TTC549 (cell line): ENCODE data around the gene CNOT1.
"Not testable (repeated sequence)": the region's sequence is repeated elsewhere in the genome, so short reads cannot be mapped to it uniquely, and the experiment has no call there.

Experiments
- FAIRE-seq: peaks from 2 replicates; lab custom pipeline; 2012; peaks lifted over from hg19 to GRCh38; lab: Jason Lieb, UNC

The CNOT1 gene

DNA sequence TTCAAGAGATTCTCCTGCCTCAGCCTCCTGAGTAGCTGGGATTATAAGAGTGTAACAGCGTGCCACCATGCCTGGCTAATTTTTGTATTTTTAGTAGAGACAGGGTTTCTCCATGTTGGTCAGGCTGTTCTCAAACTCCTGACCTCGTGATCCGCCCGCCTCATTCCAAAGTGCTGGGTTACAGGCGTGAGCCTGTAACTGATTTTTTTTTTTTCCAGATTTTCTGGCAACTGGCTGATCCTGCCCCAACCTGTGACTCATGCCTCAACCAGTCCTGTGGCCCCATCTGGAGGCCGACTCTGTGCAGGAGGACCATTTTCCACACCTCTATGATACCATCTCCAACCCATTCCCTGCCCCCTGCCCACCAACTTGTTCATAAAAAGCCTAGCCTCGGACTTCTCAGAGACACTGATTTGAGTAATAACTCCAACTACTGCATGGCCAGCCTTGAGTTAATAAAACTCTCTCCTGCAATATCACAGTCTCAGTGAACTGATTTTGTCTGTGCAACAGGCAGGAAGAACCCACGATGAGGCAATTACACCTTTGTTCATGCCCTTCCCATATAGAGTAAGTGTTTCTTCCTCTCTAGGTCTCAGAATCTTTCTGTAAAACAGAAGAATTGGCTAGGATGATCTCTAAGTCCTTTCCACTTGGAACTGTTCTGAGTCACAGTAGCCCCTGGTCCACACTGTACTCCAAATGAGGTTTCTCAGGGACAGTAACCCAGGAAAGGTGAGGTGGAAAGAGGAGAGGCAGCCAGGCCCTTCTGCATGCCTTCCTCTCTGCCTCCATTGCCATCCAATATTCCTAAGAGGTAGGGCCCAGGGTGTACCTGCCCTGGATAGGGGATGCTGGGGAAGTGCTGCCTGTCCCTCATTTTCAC, 8.8 kb upstream of the CNOT1 start:
- no peak for FAIRE-seq

DNA sequence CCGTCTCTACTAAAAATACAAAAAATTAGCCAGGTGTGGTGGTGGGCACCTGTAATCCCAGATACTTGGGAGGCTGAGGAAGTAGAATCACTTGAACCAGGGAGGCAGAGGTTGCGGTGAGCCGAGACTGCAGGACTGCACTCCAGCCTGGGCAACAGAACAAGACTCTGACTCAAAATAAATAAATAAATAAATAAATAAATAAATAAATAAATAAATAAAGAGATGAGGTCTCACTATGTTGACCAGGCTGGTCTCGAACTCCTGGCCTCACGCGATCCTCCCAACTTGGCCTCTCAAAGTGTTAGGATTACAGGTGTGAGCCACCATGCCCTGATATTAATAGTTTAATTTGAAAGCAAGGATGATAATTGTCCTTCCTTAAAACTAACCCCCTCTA, 7.4 kb upstream of the CNOT1 start:
- not testable (repeated sequence) for FAIRE-seq

DNA sequence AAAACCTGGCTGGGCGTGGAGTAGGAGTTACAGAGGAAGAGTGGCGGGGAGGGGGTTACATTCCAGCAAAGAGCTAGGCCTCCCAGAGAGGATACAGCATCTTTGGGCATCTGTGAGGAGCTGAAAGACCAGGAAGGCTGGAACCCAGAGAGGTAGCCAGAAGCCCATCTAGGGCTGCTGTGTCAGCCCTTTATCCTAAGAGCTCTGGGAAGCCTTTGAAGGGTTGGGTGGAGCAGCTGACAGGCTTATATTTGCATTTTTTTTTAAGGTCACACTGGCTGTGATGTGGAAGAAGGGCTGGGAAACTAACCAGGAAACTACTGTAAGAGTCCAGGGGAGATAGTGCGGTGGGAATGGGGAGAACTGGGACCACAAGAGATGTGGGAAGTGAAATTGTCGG, 6.8 kb upstream of the CNOT1 start:
- no peak for FAIRE-seq

DNA sequence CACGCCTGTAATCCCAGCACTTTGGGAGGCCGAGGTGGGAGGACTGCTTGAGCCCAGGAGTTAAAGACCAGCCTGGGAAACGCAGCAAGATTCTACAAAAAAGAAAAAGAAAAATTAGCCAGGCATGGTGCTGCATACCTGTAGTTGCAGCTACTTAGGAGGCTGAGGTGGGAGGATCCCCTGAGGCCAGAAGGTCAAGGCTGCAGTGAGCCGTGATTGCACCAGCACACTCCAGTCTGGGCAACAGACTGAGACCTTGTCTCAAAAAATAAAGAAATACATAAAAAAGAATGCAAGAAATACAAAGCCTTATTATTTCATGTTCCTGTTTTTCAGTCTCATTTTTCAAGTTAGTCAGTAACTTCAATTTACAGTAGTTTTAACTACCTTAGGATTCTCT, 5.9 kb upstream of the CNOT1 start:
- no peak for FAIRE-seq

DNA sequence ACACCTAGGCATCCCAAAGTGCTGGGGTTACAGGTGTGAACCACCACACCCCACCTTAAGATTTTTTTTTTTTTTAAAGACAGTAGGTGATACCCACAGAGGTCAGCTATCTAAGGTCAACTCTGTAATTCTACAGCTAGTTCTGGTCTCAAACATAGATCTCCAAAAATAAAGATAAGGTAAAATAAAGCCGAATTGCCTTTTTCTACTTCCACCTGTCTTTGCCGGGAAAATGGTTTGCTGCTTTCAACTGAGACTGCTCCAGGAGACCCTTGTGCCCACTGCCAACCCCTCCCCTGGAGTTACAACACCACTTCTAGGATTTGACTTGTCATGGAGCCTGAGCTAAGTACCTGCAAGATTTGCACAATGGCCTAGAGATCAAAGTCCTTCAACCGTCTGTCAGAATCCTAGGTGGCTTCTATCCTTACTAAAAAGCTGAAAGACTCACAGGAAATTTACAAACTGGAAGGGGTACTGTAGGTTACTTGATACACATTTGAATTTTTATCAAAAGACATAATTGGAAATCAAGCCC, 4.7 kb upstream of the CNOT1 start:
- FAIRE-seq = no peak

DNA sequence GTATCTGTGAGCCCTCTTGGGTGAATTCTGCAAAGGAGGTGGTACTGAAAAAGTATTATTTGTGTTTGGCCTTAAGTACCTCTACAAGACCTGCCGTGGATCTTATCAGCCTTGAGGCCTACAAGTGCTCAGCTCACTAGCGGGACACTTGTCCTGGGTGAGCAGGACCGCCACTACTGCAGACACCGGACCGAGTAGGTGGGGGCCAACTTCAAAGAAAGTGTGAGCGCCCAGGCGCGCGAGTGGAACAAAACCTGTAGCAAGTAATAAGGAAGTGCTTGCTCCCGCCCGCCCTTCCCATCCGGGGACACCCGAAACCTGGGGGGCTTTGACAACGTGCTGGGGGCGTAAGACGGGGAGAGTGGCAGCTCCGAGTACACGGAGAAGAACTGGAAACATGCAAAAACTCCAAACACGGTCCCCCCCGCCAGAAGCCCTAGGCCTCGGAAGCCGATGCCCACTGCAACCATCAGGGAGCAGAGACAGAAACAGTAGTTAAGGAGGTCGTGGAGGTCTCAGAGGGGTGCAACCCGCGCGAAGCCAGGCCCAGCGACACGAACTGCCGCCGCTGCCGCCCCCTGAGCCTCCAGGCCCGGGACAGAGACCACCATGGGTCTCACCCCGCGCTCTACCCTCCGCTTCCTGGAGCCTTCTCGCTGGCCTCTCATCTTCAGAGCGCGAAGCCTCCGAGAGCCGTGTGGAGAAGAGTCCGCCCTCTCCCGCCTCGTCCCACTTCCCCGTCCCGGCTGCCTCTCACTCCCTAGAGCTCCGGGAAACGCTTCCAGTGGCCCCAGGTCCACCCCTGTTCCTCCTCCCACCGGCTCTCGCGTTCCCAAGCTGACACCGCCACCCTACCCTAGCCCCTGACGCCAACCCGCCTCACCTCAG, 537 bp downstream of the CNOT1 start:
- no peak for FAIRE-seq

DNA sequence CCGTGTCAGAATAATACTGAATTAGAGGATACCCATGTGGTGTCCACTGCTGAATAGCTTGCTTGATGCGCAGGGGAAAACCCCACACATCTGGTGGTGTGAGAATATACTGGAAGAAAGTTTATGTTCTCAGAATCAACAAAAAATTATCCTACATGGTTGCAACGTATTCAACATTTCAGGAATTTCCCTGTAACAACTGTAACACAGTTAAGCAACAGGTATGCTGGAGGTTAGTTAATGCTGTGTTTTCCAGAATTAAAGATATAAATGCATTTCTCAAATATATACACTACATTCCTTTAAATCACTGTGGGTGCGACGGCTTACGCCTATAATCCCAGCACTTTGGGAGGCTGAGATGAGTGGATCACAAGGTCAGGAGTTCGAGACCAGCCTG, 5.4 kb downstream of the CNOT1 start:
- FAIRE-seq = no peak

DNA sequence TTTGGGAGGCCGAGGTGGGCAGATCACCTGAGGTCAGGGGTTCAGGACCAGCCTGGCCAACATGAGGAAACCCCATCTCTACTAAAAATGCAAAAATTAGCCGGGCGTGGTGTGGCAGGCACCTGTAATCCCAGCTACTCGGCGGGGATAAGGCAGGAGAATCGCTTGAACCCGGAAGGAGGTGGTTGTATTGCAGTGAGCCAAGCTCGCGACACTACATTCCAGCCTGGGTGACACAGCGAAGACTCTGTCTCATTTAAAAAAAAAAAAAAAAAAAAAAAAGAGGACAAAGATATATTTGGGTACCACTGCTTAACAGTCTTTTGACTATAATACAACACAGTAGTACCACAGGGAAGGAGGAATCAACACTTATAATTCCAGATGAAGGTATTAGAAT, 9.2 kb downstream of the CNOT1 start:
- FAIRE-seq = no peak

DNA sequence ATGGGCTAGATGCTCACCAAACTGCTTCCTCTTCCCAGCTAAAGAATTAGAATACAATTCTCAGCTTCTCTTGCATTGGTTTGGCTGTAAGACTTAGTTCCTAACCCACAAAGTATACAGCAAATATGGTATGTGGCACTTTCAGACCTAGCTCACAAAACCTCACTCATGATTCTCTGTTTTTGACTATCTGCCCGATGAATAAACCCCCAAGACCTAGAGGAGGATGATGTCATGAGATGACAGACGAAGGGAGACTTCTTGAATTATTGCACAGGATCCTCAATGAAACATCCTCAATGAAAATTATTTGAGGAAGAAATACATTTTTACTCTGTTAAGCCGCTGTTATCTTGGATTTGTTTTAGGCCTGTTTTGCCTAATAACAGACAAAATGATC, 14.3 kb downstream of the CNOT1 start:
- no peak for FAIRE-seq

DNA sequence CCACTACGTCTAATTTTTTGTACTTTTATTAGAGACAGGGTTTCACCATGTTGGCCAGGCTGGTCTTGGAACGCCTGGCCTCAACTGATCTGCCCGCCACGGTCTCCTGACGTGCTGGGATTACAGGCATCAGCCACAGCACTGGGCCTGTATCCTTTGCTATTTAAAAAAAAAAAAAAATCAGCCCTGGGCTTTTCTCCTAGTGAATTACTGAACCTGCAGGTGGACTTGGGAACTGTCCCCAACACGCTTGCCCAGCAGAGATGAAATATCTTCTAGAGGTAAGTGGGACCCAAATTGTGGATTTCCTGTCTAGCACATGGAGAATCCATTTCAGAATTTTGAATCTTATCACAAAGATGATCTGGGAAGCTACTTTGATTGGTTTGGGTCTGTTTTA, 14.8 kb downstream of the CNOT1 start:
- FAIRE-seq = no peak

DNA sequence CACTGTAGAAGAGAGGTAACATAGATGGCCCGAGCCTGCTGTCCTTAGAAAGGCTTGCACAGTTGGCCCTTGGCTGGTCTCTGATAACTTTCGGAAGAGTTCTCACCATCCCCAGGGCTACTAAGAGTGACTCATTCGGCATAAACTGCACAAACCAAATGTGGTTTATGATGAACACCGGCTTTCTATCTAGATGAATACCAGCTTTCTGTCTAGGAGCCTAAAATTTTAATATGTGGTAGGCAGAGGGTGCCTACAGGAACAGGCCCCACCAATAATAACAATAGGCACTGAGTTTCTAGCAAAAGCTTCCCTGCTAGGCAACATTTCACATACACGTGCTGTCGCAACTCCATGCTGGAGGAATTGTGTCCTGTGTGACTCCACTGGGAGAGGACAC, 15.4 kb downstream of the CNOT1 start:
- no peak for FAIRE-seq

DNA sequence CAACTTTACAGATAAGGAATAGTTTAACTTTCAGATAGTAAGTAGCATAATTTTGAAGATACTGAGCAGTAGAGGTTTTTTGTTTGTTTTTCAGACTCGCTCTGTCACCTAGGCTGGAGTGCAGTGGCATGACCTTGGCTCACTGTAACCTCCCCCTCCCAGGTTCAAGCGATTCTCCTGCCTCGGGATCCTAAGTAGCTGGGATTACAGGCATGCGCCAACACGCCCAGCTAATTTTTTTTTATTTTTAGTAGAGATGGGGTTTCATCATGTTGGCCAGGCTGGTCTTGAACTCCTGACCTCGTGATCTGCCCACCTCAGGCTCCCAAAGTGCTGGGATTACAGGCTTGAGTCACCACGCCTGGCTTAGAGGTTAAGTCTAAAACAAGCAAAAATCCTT, 16.7 kb downstream of the CNOT1 start:
- FAIRE-seq = not testable (repeated sequence)

DNA sequence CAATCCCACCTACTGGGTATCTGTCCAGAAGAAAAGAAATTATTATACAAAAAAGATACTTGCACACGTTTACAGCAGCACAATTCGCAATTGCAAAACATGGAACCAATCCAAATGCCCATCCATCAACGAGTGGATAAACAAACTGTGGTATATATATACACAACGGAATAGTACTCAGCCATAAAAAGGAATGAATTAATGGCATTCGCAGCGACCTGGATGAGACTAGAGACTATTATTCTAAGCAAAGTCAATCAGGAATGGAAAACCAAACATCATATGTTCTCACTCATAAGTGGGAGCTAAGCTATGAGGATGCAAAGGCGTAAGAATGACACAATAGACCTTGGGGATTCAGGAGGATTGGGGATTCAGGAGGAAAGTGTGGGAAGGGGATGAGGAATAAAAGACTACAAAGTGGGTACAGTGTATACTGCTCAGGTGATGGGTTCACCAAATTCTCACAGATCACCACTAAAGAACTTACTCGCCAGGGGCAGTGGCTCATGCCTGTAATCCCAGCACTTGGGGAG, 21.0 kb downstream of the CNOT1 start:
- no peak for FAIRE-seq

DNA sequence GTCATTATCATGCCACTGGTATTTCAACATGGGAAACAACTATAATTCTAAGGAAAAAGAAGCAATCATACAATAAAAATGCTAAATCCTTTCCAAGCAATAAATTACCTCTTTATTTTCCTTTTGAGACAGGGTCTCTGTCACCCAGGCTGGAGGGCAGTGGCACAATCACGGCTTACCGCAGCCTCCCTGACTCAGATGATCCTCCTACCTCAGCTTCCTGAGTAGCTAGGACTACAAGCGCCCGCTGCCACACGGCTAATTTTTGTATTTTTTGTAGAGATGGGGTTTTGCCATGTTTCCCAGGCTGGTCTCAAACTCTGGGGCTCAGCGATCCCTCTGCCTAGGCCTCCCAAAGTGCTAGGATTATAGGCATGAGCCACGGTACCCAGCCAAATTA, 24.1 kb downstream of the CNOT1 start:
- no peak for FAIRE-seq

DNA sequence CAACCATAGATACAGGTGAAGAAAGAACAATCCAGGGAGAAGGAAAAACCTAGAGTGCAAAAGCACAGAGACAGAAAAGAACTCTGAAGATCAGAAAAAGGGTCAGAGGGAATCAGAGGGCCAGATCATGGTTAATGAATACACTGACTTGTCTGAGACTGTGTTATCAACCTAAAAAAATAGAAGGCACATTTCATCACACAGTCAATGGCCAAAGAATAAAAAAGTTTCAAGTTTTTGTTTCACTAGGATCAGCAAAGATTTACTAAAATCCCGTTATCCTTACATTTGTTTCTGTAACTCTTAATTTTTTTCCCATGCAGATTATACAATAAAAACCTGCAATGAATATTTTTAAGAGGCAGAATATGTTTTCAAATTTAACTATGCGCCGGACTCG, 38.5 kb downstream of the CNOT1 start:
- no peak for FAIRE-seq

DNA sequence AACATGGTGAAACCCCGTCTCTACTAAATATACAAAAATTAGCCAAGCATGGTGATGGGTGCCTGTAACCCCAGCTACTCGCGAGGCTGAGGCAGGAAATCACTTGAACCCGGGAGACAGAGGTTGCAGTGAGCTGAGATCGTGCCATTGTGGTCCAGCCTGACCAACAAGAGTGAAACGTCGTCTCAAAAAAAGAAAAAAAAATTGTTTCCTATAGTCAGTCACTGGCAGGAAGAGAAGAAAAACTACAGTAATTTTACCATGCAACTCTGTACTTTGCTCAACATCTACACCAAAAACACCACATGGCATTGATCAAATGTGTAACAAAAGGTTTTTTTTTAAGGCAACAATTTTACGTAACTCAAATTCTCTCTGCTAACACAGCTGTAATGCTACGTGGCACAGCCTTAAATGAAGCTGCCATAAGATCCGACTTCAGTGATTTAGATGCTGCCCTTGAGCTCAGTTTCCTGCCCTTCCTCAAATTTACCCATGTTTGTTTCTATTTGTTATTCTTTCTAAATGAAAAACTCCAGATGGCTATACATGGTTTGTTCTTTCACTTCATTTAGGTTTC, 40.2 kb downstream of the CNOT1 start:
- FAIRE-seq = no peak

DNA sequence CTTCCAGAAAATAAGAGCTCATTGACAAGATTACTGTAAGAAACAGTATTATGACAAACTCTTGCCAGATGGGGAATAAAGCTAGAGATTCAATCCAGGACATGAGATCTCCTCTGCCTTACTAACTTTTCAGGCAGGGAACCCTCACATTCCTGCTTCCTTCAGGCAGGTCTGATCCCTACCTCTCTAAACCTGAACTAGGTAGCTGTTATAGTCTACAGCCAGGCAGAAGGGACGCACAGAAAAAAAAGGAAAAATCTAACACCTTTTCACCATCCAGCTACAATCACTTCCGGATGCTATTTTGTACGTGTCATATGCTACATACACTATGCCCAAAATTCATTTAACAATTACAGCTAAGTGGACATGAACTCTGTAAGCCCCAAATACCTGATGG, 41.2 kb downstream of the CNOT1 start:
- no peak for FAIRE-seq

DNA sequence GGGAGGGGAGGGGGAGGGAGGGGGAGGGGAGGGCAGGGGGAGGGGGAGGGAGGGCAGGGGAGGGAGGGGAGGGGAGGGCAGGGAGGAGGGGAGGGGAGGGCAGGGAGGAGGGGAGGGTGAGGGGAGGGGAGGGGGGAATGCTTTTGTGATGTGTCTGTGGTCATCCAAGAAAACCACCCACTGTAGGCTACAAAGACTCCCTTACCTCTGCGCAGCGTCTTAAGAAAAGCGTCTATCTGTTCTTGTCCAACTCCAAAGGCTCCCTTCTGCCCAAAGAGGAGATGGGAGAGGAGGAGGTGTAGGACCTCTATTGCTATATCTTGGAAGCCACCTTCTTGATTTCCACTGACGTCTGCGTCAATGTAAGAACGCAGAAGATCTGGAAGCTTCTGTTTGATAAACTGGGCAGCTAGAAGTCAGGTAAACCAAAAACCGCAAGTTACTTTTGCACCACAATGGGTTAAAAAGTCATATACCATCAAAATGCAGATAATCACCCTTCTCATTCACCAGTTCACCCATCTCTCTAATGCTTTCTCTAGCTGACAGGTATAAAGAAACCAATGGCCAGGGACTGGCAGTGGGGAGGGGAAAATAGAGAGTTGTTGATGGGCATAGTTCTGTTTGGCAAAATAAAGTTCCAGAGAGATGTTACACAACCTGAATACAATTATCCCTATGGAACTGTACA, 43.1 kb downstream of the CNOT1 start:
- FAIRE-seq = no peak

DNA sequence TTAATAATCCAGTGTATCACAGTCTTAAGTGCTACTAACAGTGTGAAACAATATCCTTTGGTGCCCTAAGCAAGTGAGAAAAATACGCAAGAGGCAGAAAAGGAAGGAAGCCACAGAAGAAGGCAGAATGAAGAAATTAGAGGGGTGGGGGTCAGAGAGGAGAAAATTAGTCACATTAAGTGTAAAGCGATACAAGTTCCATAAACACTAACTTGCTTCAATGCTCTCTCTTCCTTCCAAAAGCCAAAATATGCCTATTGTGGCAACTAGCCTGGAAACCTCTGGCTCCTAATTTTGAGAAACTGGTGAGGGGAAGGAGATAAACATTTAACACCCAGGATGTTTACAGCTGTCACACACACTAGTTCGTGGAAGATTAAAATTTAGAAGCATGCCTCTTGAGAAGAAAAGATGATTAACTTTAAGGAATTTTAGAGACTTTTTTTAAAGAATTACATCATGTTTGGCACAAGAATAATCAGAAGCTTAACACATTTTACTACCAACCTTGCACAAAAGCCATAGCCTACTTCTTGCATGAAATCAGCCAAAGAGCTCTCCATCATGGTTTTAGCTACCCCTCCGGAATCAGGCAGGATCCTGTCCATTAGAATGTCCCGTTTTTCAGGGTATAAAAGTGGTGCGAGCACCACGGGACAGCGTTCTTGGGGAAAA, 44.7 kb downstream of the CNOT1 start:
- no peak for FAIRE-seq

DNA sequence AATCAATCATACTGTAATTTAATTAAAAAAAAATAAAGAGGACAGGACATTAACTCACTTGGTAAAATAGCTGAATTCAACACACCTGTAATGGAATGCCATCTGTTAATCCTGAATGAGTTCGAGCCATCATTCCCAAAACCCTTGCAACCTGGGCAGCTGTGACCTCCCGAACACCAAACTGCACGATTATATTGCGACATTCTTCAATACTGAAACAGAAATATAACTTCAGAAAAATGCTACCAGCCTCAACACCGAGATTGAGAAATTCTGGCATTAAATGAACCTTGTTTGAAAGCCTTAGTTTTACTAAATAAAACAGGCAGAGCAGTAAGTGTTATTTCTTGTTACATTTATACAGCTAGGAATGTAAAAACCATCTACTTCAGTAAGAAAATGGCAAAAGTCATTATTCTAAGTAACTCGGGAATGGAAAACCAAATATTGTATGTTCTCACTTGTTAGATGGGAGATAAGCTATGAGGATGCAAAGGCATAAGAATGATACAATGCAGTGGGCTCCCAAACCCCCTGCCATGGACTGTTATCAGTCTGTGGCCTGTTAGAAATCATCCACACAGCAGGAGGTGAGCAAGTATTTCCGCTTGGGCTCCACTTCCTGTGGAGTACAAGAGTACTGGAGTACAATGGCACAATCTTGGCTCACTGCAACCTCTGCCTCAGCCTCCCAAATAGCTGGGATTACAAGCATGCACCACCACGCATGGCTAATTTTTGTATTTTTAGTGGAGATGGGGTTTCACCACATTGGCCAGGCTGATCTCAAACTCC, 46.5 kb downstream of the CNOT1 start:
- FAIRE-seq = no peak

DNA sequence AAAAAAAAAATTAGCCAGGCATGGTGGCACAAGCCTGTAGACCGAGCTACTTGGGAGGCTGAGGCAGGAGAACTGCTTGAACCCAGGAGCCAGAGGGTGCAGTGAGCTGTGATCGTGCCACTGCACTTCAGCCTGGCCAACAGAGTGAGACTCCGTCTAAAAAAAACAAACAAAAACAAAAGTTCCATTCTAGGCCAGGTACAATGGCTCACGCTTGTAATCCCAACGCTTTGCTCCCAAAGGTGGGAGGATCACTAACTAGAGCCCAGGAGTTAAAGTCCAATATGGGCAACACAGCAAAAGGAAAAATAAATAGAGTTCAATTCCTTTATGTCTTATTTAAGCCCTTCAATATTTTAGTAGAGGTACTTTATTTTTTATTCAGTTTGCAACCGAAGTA, 47.5 kb downstream of the CNOT1 start:
- no peak for FAIRE-seq
